DMS153 treated with DMSO at 0.1 percent for 48 hours (cell line): ENCODE data around the gene OR56A4.

Source experiments
- DNase-seq: peaks from one replicate; lab custom pipeline; 2025; ENCODE audit not compliant: unreplicated experiment; lab: John Stamatoyannopoulos, UW

The OR56A4 gene

GRCh38 chr11:6006846-6007245 is at the start of gene OR56A4:
Gene OR56A4, minus strand, starts transcription at chr11:6006946. Its CDS starts 3,954 bp downstream, at chr11:6002992.
- DNase-seq = no peak

GRCh38 chr11:6055569-6055968 is 48.8 kb upstream of the OR56A4 start:
- DNase-seq = no peak

GRCh38 chr11:6052374-6052773 is 45.6 kb upstream of the OR56A4 start:
- DNase-seq = no peak

GRCh38 chr11:6040874-6041273 is 34.1 kb upstream of the OR56A4 start:
- no peak for DNase-seq

GRCh38 chr11:6030708-6031405 is 24.1 kb upstream of the OR56A4 start, which contains the start of gene OR56A1:
Gene OR56A1, minus strand, starts transcription at chr11:6030758. Its CDS starts 3,066 bp downstream, at chr11:6027692.
- DNase-seq = no peak

GRCh38 chr11:6027501-6027900 is 20.8 kb upstream of the OR56A4 start:
- DNase-seq = no peak

- no peak for DNase-seq
Observed at GRCh38 chr11:6025056-6025455, 18.3 kb upstream of the OR56A4 start.

- DNase-seq = peak; percentile 59
Observed at GRCh38 chr11:6022956-6023355, 16.2 kb upstream of the OR56A4 start.

GRCh38 chr11:6013042-6013441 is 6.3 kb upstream of the OR56A4 start:
- DNase-seq = no peak

- no peak for DNase-seq
Observed at GRCh38 chr11:6012035-6012668, 5.4 kb upstream of the OR56A4 start.

- no peak for DNase-seq
Observed at GRCh38 chr11:6006395-6006794, 351 bp downstream of the OR56A4 start.

- DNase-seq = no peak
Observed at GRCh38 chr11:6002202-6002699, 4.5 kb downstream of the OR56A4 start.

- no peak for DNase-seq
Observed at GRCh38 chr11:5994791-5995190, 12.0 kb downstream of the OR56A4 start.

GRCh38 chr11:5992604-5993251 is 14.0 kb downstream of the OR56A4 start:
- peak; percentile 1 for DNase-seq

GRCh38 chr11:5992150-5992549 is 14.6 kb downstream of the OR56A4 start:
- no peak for DNase-seq

- DNase-seq = no peak
Observed at GRCh38 chr11:5989203-5989602, 17.5 kb downstream of the OR56A4 start.

- DNase-seq = no peak
Observed at GRCh38 chr11:5986885-5987284, 19.9 kb downstream of the OR56A4 start, which contains the start of gene OR52L1. Gene OR52L1, minus strand, starts transcription at chr11:5986985. Its CDS starts 55 bp downstream, at chr11:5986930.

- DNase-seq = no peak
Observed at GRCh38 chr11:5983443-5983842, 23.3 kb downstream of the OR56A4 start.

- no peak for DNase-seq
Observed at GRCh38 chr11:5973530-5973929, 33.2 kb downstream of the OR56A4 start.

- no peak for DNase-seq
Observed at GRCh38 chr11:5968394-5968793, 38.4 kb downstream of the OR56A4 start, which contains the start of gene OR56A5. Gene OR56A5, minus strand, starts transcription at chr11:5968494. Its CDS starts 0 bp downstream, at chr11:5968494.

- DNase-seq = no peak
Observed at GRCh38 chr11:5967708-5968107, 39.0 kb downstream of the OR56A4 start.

- DNase-seq = no peak
Observed at GRCh38 chr11:5966958-5967357, 39.8 kb downstream of the OR56A4 start.
